Measurements from ENCODE around the gene ADH4.
"Not testable (repeated sequence)": the region's sequence is repeated elsewhere in the genome, so short reads cannot be mapped to it uniquely, and the experiment has no call there.

ADH4 gene

GRCh38 chr4:99144070-99144469, at the start of gene ADH4:
Gene ADH4, minus strand, starts transcription at chr4:99144297. Its CDS starts 75 bp downstream, at chr4:99144222.
- DNase-seq (ENCODE audit: low spot score): no peak

DNA sequence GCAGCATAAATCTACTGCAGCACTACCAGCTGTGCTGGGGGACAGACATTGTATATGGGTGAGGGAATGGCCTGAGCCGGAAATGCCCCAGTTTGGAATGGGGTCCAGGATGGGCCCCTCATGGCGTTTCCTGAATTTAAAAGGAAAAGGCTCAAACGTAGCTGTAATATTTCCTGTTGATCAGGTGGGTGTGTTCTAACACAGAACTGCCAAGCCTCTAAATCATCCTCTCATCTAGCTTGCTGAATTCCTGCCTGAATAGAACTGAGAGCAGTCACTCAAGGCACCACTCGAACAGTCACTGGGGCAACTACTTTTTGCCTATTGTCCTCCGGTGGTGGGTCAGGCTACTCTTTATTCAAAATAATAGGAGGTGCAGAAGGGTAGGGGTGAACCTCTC, 46.2 kb upstream of the ADH4 start:
- no peak for DNase-seq (ENCODE audit: low spot score)

DNA sequence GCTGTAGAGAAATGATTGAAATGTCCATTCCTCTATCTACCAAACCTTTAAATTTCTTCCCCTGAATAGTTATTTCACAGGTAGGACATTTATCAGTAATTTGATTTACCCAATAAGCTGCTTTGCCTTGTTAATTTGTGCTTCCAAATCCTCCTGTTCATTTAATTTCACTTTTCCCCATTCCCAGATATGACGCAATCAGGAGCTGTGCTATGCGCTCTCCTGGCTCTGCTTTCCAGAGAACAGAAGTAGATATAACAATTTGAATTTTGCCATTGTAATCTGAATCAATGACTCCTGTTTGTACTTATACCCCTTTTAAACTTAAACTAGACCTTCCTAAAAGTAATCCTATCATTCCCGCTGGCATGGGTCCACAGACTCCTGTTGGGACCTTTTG, 45.8 kb upstream of the ADH4 start:
- DNase-seq (ENCODE audit: low spot score): not testable (repeated sequence)

- no peak for DNase-seq (ENCODE audit: low spot score)
Measured at GRCh38 chr4:99186029-99186428, 41.9 kb upstream of the ADH4 start.

DNA sequence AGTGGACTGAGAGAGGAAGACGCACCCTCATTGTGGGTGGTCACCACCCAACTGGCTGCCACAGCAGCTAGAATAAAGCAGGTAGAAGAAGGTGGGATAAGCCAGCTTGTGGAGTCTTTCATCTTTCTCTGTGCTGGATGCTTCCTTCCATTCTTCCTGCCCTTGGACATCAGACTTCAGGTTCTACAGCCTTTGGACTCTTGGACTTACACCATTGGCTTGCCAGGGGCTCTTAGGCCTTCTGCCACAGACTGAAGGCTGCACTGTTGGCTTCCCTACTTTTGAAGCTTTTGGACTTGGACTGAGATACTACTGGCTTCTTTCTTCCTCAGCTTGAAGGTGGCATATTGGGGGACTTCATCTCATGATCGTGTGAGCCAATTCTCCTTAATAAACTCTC, 41.5 kb upstream of the ADH4 start:
- DNase-seq (ENCODE audit: low spot score): no peak

- DNase-seq (ENCODE audit: low spot score): peak; percentile 61
Measured at GRCh38 chr4:99180382-99181070, 36.4 kb upstream of the ADH4 start.

DNA sequence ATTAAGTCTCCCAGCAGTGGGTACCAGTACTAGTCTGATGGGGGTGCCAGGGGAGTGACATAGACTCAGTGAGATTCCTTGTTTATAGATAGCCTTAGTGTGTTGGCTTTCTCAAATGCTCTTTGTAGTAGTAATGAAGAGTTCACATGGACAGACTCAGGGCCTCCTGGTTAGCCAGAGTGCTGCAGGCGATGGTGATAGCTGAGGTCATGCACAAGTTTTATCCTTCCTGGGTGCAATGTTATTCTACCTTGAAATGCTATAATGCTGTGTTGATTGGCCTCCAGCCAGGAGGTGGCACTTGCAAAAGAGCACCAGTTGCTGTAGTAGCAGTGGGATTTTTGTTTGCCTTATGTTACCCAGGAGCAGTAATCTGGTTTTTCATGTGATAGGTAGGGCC, 35.5 kb upstream of the ADH4 start:
- DNase-seq (ENCODE audit: low spot score): no peak

GRCh38 chr4:99179178-99179577, 35.1 kb upstream of the ADH4 start:
- no peak for DNase-seq (ENCODE audit: low spot score)

- no peak for DNase-seq (ENCODE audit: low spot score)
Measured at GRCh38 chr4:99166544-99166943, 22.4 kb upstream of the ADH4 start.

- no peak for DNase-seq (ENCODE audit: low spot score)
Measured at GRCh38 chr4:99165978-99166377, 21.9 kb upstream of the ADH4 start.

- no peak for DNase-seq (ENCODE audit: low spot score)
Measured at GRCh38 chr4:99161373-99162099, 17.4 kb upstream of the ADH4 start.

DNA sequence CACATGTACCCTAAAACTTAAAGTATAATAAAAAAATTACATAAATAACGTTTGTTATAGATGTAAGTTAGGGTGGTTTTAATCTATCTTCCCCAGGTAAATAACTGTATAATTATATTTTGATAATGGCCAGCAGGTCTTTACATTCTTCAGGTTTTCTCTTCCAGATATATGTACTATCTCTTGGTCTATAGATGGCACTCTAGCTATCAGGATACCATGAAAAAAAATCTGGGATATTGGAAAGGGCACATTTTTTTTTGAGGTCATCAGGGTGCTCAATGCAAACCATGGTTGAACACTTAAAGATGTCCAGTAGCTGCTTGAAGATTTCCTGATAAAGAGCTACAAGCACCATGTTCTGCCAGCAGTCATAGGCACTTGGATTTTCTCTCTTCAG, 15.6 kb upstream of the ADH4 start:
- DNase-seq (ENCODE audit: low spot score): no peak

GRCh38 chr4:99157478-99157935, 13.4 kb upstream of the ADH4 start:
- DNase-seq (ENCODE audit: low spot score): no peak

DNA sequence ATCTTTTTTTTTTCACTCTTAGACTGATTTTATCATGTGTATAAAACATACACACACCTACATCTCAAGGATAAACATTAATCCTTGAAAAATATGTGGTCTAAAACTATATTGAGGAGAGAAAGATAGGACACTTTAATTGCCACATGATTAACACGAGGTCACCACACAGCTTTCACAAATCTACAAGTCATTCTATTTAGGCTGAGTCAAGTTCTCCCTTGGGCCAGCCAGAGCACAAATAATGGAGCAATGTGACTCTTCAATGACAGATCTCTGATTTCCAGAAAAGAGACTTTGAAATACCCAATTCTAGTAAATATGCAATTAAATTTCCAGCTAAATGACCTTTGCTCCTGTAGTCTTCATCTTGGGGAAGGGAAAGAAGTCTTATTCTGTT, 12.9 kb upstream of the ADH4 start:
- DNase-seq (ENCODE audit: low spot score): no peak

DNA sequence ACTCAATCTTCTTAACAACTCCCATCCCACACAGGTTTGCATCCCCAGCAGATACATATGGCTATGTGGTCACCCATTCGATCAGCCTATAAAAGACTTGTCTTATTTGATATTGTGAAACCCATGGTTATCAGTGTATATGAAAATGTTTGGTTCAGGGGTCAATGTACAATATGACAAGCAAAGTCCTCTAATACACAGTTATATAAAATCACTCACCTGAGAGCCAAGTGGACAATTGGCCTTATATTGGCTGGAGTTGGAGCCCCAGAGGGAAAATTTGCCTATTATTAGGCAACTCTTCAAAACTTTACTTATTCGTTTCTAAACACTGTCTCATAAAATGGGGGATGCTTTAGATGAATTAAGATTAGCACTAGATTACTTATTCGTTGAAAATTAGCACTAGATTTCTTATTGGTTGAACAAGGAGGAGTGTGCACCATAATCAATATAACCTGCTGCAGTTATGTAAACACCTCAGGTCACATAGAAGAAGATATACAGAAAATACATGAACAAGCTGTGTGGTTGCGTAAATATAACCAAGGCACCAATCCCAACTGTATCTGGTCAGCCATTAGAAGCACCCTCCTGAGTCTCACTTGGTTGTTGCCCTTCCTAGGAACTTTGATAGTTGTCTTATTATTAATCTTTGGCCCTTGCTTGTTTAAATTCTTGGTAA, 10.7 kb upstream of the ADH4 start:
- DNase-seq (ENCODE audit: low spot score): no peak

- no peak for DNase-seq (ENCODE audit: low spot score)
Measured at GRCh38 chr4:99151995-99152394, 7.9 kb upstream of the ADH4 start.

DNA sequence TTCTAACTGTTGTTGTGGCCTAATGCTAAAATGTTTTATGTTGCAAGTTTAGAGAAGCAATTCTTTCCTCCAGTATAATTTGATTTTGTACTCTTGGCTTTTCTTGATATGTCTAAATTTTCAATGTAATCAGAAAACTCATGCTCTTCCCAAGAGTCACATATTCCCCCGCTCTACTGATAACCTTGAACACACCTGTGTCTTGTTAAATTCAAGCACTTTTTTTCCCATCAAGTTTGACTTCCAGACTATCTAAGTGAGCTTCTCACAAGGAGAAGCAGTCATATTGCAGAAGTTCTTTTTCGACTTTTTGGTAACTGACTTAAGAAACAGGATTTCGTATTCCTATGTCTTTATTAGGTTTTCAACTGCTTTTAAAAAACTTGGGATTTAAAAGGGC, 7.4 kb upstream of the ADH4 start:
- no peak for DNase-seq (ENCODE audit: low spot score)

- DNase-seq (ENCODE audit: low spot score): no peak
Measured at GRCh38 chr4:99149426-99150019, 5.4 kb upstream of the ADH4 start.

DNA sequence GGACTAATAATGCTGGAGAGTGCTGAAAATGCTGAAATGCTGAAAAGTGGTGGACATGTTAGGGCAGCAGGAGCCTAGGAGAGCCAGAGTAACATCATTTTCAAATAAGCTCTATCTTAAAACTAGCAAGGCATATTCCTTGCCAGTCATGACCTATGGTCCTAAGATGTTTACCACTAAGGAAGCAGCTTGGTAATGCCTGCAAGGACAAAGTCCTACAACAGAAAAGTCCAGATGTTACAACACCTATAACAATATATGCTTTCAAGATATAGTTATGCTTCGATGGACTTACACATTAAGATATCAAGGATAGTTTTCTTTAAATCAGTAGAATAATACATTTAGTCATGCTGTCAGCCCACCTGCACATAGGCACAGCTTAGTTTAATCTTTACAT, 4.5 kb upstream of the ADH4 start:
- no peak for DNase-seq (ENCODE audit: low spot score)

DNA sequence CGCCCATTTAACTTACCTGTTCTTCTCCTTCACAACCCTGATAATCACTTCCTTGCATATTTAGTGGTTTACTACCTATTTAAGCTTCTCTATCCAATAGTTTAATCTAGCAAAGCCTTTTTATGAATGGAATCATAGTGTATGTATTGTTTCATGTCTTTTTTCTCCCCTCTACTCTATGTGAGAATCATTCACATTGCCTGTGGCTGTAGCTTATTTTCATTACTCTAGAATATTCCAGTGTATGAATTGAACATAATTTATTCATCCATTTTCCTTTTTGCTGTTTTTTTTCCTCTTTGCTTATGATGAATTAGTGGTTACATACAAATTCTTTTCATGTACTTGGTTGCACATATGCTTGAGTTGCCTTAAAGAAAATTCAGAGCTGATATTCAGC, 490 bp upstream of the ADH4 start:
- no peak for DNase-seq (ENCODE audit: low spot score)

GRCh38 chr4:99136329-99136728, 7.8 kb downstream of the ADH4 start:
- DNase-seq (ENCODE audit: low spot score): no peak

DNA sequence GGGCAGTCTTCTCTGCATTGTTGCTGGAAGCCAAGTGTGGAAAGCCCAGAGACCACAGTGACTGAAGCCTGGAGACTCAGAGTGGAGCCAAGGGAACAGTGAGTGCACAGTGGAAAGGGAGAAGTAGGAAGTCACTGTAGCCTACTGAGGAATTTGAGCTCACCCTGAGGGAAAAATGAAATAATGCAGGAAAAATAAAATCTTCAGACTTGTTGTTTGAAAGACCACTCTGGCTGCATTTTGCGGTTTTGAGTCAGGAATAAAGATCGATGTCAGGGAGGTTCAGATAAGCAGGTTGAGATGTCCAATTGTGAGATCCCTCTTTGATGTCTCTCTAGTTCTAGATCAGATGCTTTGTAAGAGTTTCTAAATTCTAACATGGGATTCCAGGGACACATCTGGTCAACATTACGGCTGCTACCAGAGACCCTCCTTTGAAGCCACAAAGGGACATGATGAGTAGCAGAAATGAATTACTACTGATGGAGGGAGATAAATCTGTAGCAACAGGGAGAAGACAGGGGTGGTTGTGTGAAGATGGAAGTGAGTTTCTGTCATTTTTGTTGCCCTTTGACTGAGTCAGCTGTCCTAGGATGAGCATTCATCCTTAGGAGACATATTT, 8.4 kb downstream of the ADH4 start:
- DNase-seq (ENCODE audit: low spot score): no peak

All from AG08396 (cell line).